Measurements from ENCODE around the gene RNF217.

RNF217 gene

GRCh38 chr6:124994648-124995047 lies 32.4 kb downstream of the RNF217 start:
- TF ChIP-seq CTCF (IDR thresholded peaks at IDR 0.05; ENCODE audit: borderline replicate concordance, control extremely low read depth, extremely low read depth, insufficient read depth, missing control alignments) = no peak
- DNase-seq (ENCODE audit: low spot score) = no peak
- in situ Hi-C loops (cut with MboI; ENCODE audit: low sequenced_read_pairs, unreplicated experiment) = no loop called here

- no peak for TF ChIP-seq CTCF (IDR thresholded peaks at IDR 0.05; ENCODE audit: borderline replicate concordance, control extremely low read depth, extremely low read depth, insufficient read depth, missing control alignments)
- in situ Hi-C loops (cut with MboI; ENCODE audit: low sequenced_read_pairs, unreplicated experiment) = no loop called here
- DNase-seq (ENCODE audit: low spot score) = no peak
Measured at GRCh38 chr6:124995131-124995530, 32.9 kb downstream of the RNF217 start.

- DNase-seq (ENCODE audit: low spot score) = no peak
- no peak for TF ChIP-seq CTCF (IDR thresholded peaks at IDR 0.05; ENCODE audit: borderline replicate concordance, control extremely low read depth, extremely low read depth, insufficient read depth, missing control alignments)
- in situ Hi-C loops (cut with MboI; ENCODE audit: low sequenced_read_pairs, unreplicated experiment) = no loop called here
Measured at GRCh38 chr6:124995645-124996325, 33.5 kb downstream of the RNF217 start.

- TF ChIP-seq CTCF (IDR thresholded peaks at IDR 0.05; ENCODE audit: borderline replicate concordance, control extremely low read depth, extremely low read depth, insufficient read depth, missing control alignments) = no peak
- no peak for DNase-seq (ENCODE audit: low spot score)
- in situ Hi-C loops (cut with MboI; ENCODE audit: low sequenced_read_pairs, unreplicated experiment) = no loop called here
Measured at GRCh38 chr6:124996411-124996810, 34.2 kb downstream of the RNF217 start.

GRCh38 chr6:124997196-124997875 lies 35.1 kb downstream of the RNF217 start:
- no peak for TF ChIP-seq CTCF (IDR thresholded peaks at IDR 0.05; ENCODE audit: borderline replicate concordance, control extremely low read depth, extremely low read depth, insufficient read depth, missing control alignments)
- DNase-seq (ENCODE audit: low spot score) = no peak
- in situ Hi-C loops (cut with MboI; ENCODE audit: low sequenced_read_pairs, unreplicated experiment) = no loop called here

GRCh38 chr6:124999105-124999764 lies 37.0 kb downstream of the RNF217 start:
- DNase-seq (ENCODE audit: low spot score) = no peak
- no peak for TF ChIP-seq CTCF (IDR thresholded peaks at IDR 0.05; ENCODE audit: borderline replicate concordance, control extremely low read depth, extremely low read depth, insufficient read depth, missing control alignments)
- in situ Hi-C loops (cut with MboI; ENCODE audit: low sequenced_read_pairs, unreplicated experiment) = no loop called here
